Body of pancreas (tissue), 4 donors: Measurements from ENCODE around the gene CMTM3. TPM values are rescaled to one million over a fixed set of nuclear protein-coding genes. Genes with fewer than 3 reads are reported as not detected.

Experiments
- ATAC-seq: fragments of 150-250 bp; one replicate; pipeline ENCODE4 v1.9.1; 2016
- DNase-seq, 4 donors: peaks; one replicate each; pipeline ENCODE4 v3.0.0-alpha.2; 2019
- H3K27ac ChIP-seq, 4 donors: fragments of 200-600 bp; sonication (generic); 1 replicate in 3 of 4; 2 replicates in 1 of 4; pipeline versions ENCODE4 v1.5.1 to v1.6.1; 2016 to 2019; ENCODE audit warnings: mild to moderate bottlenecking in 1 of 4, mixed read lengths in 1 of 4, moderate library complexity in 1 of 4
- H3K27me3 ChIP-seq, 2 donors: fragments of 200-600 bp; sonication (generic); one replicate each; pipeline ENCODE4 v1.6.0; 2016; ENCODE audit warnings: mild to moderate bottlenecking in 1 of 2
- H3K36me3 ChIP-seq, 2 donors: fragments of 200-600 bp; sonication (generic); replicated peaks in 1 of 2; 2 replicates each; pipeline ENCODE4 v1.5.1; 2016; ENCODE audit warnings: low read depth in 2 of 2; ENCODE audit not compliant: insufficient read depth in 1 of 2
- H3K4me1 ChIP-seq: fragments of 200-600 bp; sonication (generic); one replicate; pipeline ENCODE4 v1.6.0; 2016
- H3K4me3 ChIP-seq, 2 donors: fragments of 200-600 bp; sonication (generic); 1 replicate in 1 of 2; 2 replicates in 1 of 2; pipeline ENCODE4 v1.5.1; 2016 to 2019
- H3K9me3 ChIP-seq, 3 donors: fragments of 200-600 bp; sonication (generic); 1 replicate in 2 of 3; 2 replicates in 1 of 3; pipeline ENCODE4 v1.5.1; 2016
- POLR2A ChIP-seq, 3 donors: fragments of 450-650 bp; IDR thresholded peaks; one replicate each; pipeline ENCODE4 v1.6.1; 2016; ENCODE audit warnings: antibody characterized with exemption in 3 of 3, mild to moderate bottlenecking in 2 of 3
- WGBS, 2 donors: methylation state at CpG; one replicate each; pipeline ENCODE4 v1.1.5; 2017; 5-methylcytosine and 5-hydroxymethylcytosine counted together
- intact Hi-C: fragments of 100-400 bp; cut with DNase I; formaldehyde crosslinking; loops from one replicate; pipeline ENCODE4 v1.15.1; 2023
- total RNA-seq, 2 donors: library from RNA; depleted of rRNA; stranded (reverse); fragments of >200 nt; gene quantifications; one replicate each; pipeline ENCODE4 v1.1.0, GENCODE V29; 2016
- TF ChIP-seq, protein P1 (sequence below), 7 experiments: fragments of 450-650 bp in 4 of 7; fragments of 200-600 bp in 3 of 7; sonication (generic) in 3 of 7; IDR thresholded peaks; one replicate each; pipeline ENCODE4 v1.5.1; 2016 to 2019; ENCODE audit warnings: antibody characterized with exemption in 7 of 7

CMTM3 gene
- total RNA-seq, 2 donors from 2014 or later: 4.3 to 6.0 TPM

- H3K27ac ChIP-seq: no peak overlapping the region
- peaks cover 8% of the 10 kb centered on the region for H3K4me1 ChIP-seq
- no peaks in the 10 kb centered on the region for H3K9me3 ChIP-seq
- intact Hi-C loops: no loop called here
- TF ChIP-seq, protein P1, sequence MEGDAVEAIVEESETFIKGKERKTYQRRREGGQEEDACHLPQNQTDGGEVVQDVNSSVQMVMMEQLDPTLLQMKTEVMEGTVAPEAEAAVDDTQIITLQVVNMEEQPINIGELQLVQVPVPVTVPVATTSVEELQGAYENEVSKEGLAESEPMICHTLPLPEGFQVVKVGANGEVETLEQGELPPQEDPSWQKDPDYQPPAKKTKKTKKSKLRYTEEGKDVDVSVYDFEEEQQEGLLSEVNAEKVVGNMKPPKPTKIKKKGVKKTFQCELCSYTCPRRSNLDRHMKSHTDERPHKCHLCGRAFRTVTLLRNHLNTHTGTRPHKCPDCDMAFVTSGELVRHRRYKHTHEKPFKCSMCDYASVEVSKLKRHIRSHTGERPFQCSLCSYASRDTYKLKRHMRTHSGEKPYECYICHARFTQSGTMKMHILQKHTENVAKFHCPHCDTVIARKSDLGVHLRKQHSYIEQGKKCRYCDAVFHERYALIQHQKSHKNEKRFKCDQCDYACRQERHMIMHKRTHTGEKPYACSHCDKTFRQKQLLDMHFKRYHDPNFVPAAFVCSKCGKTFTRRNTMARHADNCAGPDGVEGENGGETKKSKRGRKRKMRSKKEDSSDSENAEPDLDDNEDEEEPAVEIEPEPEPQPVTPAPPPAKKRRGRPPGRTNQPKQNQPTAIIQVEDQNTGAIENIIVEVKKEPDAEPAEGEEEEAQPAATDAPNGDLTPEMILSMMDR (IDR thresholded peaks at IDR 0.05): no peak
- TF ChIP-seq POLR2A (IDR thresholded peaks at IDR 0.05): no peak
- H3K36me3 ChIP-seq: no peaks in the 10 kb centered on the region
- H3K4me3 ChIP-seq: no peak overlapping the region
- ATAC-seq: no peak
- no peaks in the 10 kb centered on the region for H3K27me3 ChIP-seq
- DNase-seq: no peak
- whole genome bisulfite sequencing, 2 donors: 68 to 78% methylated on average over 7 of the region's 7 CpGs
These were observed 48.3 kb downstream of the CMTM3 start for GRCh38 chr16:66652661-66653360.

- no peak overlapping the region for H3K4me3 ChIP-seq
- intact Hi-C loops: no loop called here
- no peak for DNase-seq
- no peaks in the 10 kb centered on the region for H3K27me3 ChIP-seq
- no peak overlapping the region for H3K27ac ChIP-seq
- no peaks in the 10 kb centered on the region for H3K36me3 ChIP-seq
- H3K4me1 ChIP-seq: peaks cover 8% of the 10 kb centered on the region
- WGBS, 2 donors: 98 to 99% methylated on average over 6 of the region's 6 CpGs
- TF ChIP-seq POLR2A (IDR thresholded peaks at IDR 0.05): no peak
- TF ChIP-seq, protein P1 (IDR thresholded peaks at IDR 0.05): no peak
- no peak for ATAC-seq
- H3K9me3 ChIP-seq: no peaks in the 10 kb centered on the region
These were observed 49.3 kb downstream of the CMTM3 start for GRCh38 chr16:66653581-66654350.

DNA sequence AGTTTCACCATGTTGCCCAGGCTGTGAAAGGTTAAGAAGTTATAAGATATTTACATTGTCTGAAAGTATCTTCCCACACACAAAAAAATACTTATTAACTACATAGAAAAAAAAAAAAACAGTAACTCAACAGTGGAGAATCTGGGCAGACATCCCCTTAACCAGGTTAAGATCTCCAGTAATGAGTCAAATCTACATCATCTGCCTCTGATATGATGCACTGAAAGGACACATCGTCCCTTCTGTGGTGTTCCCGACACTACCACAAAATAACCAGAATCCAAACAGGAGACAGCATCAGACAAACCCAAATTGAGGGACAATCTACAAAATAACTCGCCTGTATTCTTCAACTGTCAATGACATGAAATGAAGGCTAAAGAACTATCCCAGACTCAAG lies 52.0 kb downstream of the CMTM3 start:
- TF ChIP-seq POLR2A (IDR thresholded peaks at IDR 0.05): no peak
- TF ChIP-seq, protein P1 (IDR thresholded peaks at IDR 0.05): no peak
- H3K27ac ChIP-seq: no peak overlapping the region
- no peak for DNase-seq
- no peaks in the 10 kb centered on the region for H3K36me3 ChIP-seq
- intact Hi-C loops: no loop called here
- H3K4me3 ChIP-seq: no peak overlapping the region
- no peaks in the 10 kb centered on the region for H3K27me3 ChIP-seq
- H3K9me3 ChIP-seq: no peaks in the 10 kb centered on the region
- no peak for ATAC-seq
- peaks cover 16% of the 10 kb centered on the region for H3K4me1 ChIP-seq
- WGBS, 2 donors: 89% methylated on average over 3 of the region's 3 CpGs

DNA sequence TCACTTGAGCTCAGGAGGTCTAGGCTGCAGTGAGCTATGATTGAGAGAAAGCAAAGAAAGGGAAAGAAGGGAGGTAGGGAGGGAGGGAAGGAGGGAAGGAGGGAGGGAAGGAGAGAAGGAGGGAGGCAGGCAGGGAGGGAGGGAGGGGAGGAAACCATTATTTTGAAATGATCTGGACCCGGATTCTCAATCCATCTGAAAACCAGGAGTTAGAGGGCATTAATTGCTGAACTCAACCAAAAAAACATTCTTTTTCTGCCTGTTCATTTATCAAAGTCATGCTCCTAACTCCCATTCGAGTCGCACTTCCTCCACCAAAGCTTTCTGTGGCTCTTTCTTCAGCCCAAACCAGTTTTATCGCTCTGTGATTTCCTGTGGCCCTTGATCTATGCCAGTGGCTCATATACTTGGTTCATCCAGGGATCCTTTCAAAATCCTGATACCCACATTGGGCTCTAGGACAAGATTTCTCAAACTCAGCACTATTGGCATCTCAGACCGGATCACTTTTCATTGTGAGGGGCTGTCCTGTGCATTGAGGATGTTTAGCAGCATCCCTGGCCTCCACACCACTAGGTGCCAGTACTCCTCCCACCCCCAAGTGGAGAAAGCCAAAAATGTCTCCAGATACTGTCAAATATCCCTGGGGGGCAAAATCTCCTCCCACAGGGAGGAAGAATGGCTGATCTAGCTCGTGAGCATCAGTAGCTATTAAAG lies 53.8 kb downstream of the CMTM3 start:
- TF ChIP-seq POLR2A (IDR thresholded peaks at IDR 0.05): no peak
- TF ChIP-seq, protein P1 (IDR thresholded peaks at IDR 0.05): no peak
- Histone ChIP-seq H3K27me3 (no peaks in the 10 kb centered on the region), H3K4me3 (no peak overlapping the region), H3K36me3 (no peaks in the 10 kb centered on the region), H3K27ac (no peak overlapping the region), H3K9me3 (no peaks in the 10 kb centered on the region), H3K4me1 (peaks cover 17% of the 10 kb centered on the region)
- intact Hi-C loops: no loop called here
- WGBS, 2 donors: 64% methylated on average over 6 of the region's 6 CpGs
- DNase-seq (no peak), ATAC-seq (no peak)
